ENCODE results near the gene SLC38A4.

DNA sequence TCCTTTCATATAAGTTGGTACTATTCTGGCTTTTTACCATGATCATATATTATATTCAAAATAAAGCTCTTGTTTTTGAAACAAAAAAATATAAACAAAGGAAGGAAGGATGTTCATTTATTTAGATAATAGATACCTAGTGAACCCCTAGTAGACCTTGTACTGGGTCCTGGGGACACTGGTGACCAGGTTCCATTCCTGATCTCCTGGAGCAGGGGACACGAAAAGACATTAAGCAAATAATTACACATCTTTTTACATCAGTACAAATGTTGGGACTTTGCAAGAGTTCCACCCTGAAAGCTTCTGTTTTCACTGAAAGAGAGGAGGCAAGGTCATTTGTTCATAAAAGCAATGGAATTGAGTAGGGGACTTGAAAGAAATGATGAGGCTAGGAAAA, 49.3 kb upstream of the SLC38A4 start:
- TF ChIP-seq, protein P1, sequence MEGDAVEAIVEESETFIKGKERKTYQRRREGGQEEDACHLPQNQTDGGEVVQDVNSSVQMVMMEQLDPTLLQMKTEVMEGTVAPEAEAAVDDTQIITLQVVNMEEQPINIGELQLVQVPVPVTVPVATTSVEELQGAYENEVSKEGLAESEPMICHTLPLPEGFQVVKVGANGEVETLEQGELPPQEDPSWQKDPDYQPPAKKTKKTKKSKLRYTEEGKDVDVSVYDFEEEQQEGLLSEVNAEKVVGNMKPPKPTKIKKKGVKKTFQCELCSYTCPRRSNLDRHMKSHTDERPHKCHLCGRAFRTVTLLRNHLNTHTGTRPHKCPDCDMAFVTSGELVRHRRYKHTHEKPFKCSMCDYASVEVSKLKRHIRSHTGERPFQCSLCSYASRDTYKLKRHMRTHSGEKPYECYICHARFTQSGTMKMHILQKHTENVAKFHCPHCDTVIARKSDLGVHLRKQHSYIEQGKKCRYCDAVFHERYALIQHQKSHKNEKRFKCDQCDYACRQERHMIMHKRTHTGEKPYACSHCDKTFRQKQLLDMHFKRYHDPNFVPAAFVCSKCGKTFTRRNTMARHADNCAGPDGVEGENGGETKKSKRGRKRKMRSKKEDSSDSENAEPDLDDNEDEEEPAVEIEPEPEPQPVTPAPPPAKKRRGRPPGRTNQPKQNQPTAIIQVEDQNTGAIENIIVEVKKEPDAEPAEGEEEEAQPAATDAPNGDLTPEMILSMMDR (conservative IDR thresholded peaks at IDR 0.05): no peak
- TF ChIP-seq EZH2 (IDR thresholded peaks at IDR 0.05; ENCODE audit: low read depth): no peak

Measured in PC-9 (cell line).